Activated CD4-positive, alpha-beta T cell treated with anti-CD3 and anti-CD28 coated beads, Interleukin-2, Interleukin-4, amounts not matched to agents 100 ng/mL and 50 ng/mL, durations not matched to agents 16 hours and 8 hours (primary cell): ENCODE results near the gene ASTN2.

Source experiments
- DNase-seq: peaks from one replicate; pipeline ENCODE4 v3.0.0-alpha.2; 2020; ENCODE audit warnings: low spot score

Gene ASTN2

GRCh38 chr9:117413346-117414219 is 1.3 kb downstream of the ASTN2 start:
- no peak for DNase-seq

GRCh38 chr9:117412841-117413240 is 2.0 kb downstream of the ASTN2 start:
- DNase-seq = no peak

GRCh38 chr9:117412006-117412715 is 2.7 kb downstream of the ASTN2 start:
- no peak for DNase-seq

GRCh38 chr9:117411547-117411946 is 3.3 kb downstream of the ASTN2 start:
- peak; percentile 9 for DNase-seq

GRCh38 chr9:117409321-117409720 is 5.5 kb downstream of the ASTN2 start:
- no peak for DNase-seq

GRCh38 chr9:117407436-117408022 is 7.3 kb downstream of the ASTN2 start:
- no peak for DNase-seq

- DNase-seq = no peak
Measured at GRCh38 chr9:117405950-117406705, 8.7 kb downstream of the ASTN2 start.

- no peak for DNase-seq
Measured at GRCh38 chr9:117403848-117404247, 11.0 kb downstream of the ASTN2 start.

GRCh38 chr9:117403403-117403811 is 11.4 kb downstream of the ASTN2 start:
- no peak for DNase-seq

- no peak for DNase-seq
Measured at GRCh38 chr9:117400171-117400570, 14.7 kb downstream of the ASTN2 start.

GRCh38 chr9:117395151-117395650 is 19.7 kb downstream of the ASTN2 start:
- DNase-seq = no peak

GRCh38 chr9:117394655-117395054 is 20.2 kb downstream of the ASTN2 start:
- DNase-seq = no peak

- DNase-seq = no peak
Measured at GRCh38 chr9:117392992-117393391, 21.9 kb downstream of the ASTN2 start.

GRCh38 chr9:117387422-117387821 is 27.4 kb downstream of the ASTN2 start:
- no peak for DNase-seq

- DNase-seq = no peak
Measured at GRCh38 chr9:117379341-117379740, 35.5 kb downstream of the ASTN2 start.

- DNase-seq = no peak
Measured at GRCh38 chr9:117377046-117377445, 37.8 kb downstream of the ASTN2 start.

- DNase-seq = no peak
Measured at GRCh38 chr9:117375956-117376355, 38.9 kb downstream of the ASTN2 start.

GRCh38 chr9:117374076-117374725 is 40.7 kb downstream of the ASTN2 start:
- DNase-seq = no peak

GRCh38 chr9:117368684-117369230 is 46.1 kb downstream of the ASTN2 start:
- no peak for DNase-seq

GRCh38 chr9:117365438-117365837 is 49.4 kb downstream of the ASTN2 start:
- DNase-seq = no peak

- DNase-seq = no peak
Measured at GRCh38 chr9:117363006-117363405, 51.9 kb downstream of the ASTN2 start.
